Measurements from ENCODE around the gene RAB34.

Gene RAB34

GRCh38 chr17:28675490-28675889, 42.2 kb downstream of the RAB34 start:
- no peak for FAIRE-seq

- no peak for FAIRE-seq
Measured at GRCh38 chr17:28669918-28670317, 47.8 kb downstream of the RAB34 start.

GRCh38 chr17:28667870-28668269, 49.8 kb downstream of the RAB34 start:
- no peak for FAIRE-seq

- FAIRE-seq, result no peak
Measured at GRCh38 chr17:28665994-28666393, 51.7 kb downstream of the RAB34 start.

All from G401.6 (cell line).